ENCODE measurements around the gene GGT7.
"Not testable (repeated sequence)": the region's sequence is repeated elsewhere in the genome, so short reads cannot be mapped to it uniquely, and the experiment has no call there.

The GGT7 gene, protein sequence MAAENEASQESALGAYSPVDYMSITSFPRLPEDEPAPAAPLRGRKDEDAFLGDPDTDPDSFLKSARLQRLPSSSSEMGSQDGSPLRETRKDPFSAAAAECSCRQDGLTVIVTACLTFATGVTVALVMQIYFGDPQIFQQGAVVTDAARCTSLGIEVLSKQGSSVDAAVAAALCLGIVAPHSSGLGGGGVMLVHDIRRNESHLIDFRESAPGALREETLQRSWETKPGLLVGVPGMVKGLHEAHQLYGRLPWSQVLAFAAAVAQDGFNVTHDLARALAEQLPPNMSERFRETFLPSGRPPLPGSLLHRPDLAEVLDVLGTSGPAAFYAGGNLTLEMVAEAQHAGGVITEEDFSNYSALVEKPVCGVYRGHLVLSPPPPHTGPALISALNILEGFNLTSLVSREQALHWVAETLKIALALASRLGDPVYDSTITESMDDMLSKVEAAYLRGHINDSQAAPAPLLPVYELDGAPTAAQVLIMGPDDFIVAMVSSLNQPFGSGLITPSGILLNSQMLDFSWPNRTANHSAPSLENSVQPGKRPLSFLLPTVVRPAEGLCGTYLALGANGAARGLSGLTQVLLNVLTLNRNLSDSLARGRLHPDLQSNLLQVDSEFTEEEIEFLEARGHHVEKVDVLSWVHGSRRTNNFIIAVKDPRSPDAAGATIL

DNA sequence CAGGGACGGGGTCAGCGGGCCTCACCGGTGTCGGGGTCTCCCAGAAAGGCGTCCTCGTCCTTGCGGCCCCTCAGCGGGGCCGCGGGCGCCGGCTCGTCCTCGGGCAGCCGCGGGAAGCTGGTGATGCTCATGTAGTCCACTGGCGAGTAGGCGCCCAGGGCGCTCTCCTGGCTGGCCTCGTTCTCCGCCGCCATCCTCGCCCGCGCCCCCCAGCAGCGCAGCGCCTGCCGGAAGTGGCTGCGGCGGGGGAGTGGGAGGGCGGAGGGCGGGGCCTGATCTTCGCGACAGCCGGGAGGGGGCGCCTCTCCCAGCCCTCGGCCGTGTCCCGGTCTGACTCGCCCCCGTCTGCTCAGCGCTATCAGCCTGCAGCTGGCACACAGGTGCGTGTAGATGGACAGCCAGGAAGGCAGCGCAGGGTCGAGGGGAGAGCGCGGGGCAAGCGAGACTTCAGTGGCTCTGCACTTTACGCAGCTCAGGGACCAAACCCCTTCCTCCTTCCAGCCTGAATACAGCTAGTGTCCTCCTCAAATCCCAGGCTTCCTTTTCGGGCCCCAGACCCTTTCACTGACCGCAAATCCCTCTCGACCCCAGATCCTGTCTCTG is at the start of gene GGT7:
Gene GGT7, minus strand, starts transcription at position 235 of the 603 bp plus-strand sequence. Its CDS starts 41 bp downstream, at position 194.
- H3K27me3 Mint-ChIP-seq, result no peaks in the 10 kb centered on the region
- H3K9me3 Mint-ChIP-seq, result no peaks in the 10 kb centered on the region
- peak within 1 kb of the TSS; percentile 54 for H3K27ac Mint-ChIP-seq
- H3K4me1 Mint-ChIP-seq, result peaks cover 41% of the 10 kb centered on the region
- peak; percentile 76 to 86 for DNase-seq (ENCODE audit: low spot score in 2 of 2)
- H3K4me3 Mint-ChIP-seq, result peak within 1 kb of the TSS; percentile 86
- ATAC-seq (ENCODE audit: low read depth), result peak; percentile 60
- H3K36me3 Mint-ChIP-seq, result no peaks in the 10 kb centered on the region

- H3K9me3 Mint-ChIP-seq, result peaks cover 3% of the 10 kb centered on the region
- no peak overlapping the region for H3K4me3 Mint-ChIP-seq
- no peaks in the 10 kb centered on the region for H3K27me3 Mint-ChIP-seq
- ATAC-seq (ENCODE audit: low read depth), result no peak
- H3K36me3 Mint-ChIP-seq, result peaks cover 17% of the 10 kb centered on the region
- H3K4me1 Mint-ChIP-seq, result no peaks in the 10 kb centered on the region
- no peak for DNase-seq (ENCODE audit: low spot score in 2 of 2)
- no peak overlapping the region for H3K27ac Mint-ChIP-seq
Observed at GRCh38 chr20:34921436-34921835, 48.8 kb upstream of the GGT7 start.

- peaks cover 13% of the 10 kb centered on the region for H3K36me3 Mint-ChIP-seq
- H3K4me1 Mint-ChIP-seq, result no peaks in the 10 kb centered on the region
- ATAC-seq (ENCODE audit: low read depth), result no peak
- no peak overlapping the region for H3K4me3 Mint-ChIP-seq
- no peak overlapping the region for H3K27ac Mint-ChIP-seq
- no peaks in the 10 kb centered on the region for H3K27me3 Mint-ChIP-seq
- peaks cover 3% of the 10 kb centered on the region for H3K9me3 Mint-ChIP-seq
- no peak for DNase-seq (ENCODE audit: low spot score in 2 of 2)
Observed at GRCh38 chr20:34920055-34920454, 47.4 kb upstream of the GGT7 start.

DNA sequence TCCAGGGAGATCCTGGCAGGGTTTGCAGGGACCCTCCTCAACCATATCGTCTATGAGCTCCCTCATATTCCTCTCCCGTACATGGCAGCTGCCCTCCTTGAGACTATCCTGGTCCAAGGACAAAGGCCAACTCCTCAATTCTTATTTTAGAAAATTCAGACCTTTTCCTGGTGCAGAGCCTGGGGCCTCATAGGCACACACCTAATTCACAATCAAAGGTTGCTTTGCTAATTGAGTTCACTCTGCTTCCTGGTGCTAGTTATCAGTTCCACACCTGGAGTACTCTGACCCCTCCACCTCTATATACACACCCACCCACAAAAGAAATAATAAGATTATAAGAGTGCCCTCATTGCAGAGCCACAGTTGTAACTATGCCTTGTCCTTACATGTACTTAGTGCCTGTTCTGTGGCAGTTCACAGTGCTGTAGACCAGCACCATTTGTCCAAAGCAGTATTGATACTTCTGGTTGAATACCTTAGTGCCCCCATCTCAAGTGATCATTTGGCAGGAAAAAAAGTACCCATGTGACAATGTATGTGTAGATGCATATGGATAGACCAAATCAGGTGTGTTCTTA is 44.2 kb upstream of the GGT7 start:
- H3K27me3 Mint-ChIP-seq, result no peaks in the 10 kb centered on the region
- peaks cover 3% of the 10 kb centered on the region for H3K9me3 Mint-ChIP-seq
- ATAC-seq (ENCODE audit: low read depth) (no peak), DNase-seq (ENCODE audit: low spot score in 2 of 2) (no peak)
- H3K4me1 Mint-ChIP-seq, result no peaks in the 10 kb centered on the region
- H3K4me3 Mint-ChIP-seq, result no peak overlapping the region
- peaks cover 15% of the 10 kb centered on the region for H3K36me3 Mint-ChIP-seq
- H3K27ac Mint-ChIP-seq, result no peak overlapping the region

DNA sequence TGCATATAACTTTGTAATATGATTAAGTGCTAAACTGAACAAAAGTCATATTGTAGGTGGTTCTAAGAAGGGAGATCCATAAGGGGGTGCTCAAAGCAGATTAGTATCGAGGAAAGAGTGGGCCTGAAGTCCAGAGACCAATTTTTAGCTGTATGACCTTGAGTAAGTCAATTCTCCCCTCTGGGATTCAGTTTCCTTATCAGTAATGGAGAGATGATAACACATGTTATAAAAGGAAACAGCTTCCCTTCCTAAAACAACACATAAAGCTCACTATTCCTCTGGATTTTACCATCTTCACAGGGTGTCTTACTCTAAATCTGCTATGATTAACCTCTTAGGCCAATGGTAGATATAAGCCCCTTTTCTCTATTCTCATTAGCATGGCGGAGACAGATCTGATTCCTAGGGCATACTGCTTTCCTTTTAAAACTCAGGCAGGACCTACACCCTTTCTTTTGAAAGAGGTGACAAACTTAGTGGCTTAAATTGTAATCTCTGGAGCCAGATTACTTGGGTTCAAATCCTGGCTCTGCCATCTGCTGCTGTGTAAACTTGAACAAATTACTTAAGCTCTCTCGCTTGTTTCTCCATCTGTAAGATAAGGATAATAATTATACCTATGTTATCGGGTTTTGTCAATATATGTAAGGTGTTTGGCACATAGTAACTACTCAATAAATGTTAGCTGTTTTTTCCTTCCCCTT is 43.2 kb upstream of the GGT7 start:
- no peak for DNase-seq (ENCODE audit: low spot score in 2 of 2)
- ATAC-seq (ENCODE audit: low read depth), result no peak
- Mint-ChIP-seq H3K27ac (no peak overlapping the region), H3K36me3 (peaks cover 19% of the 10 kb centered on the region), H3K4me1 (no peaks in the 10 kb centered on the region), H3K27me3 (no peaks in the 10 kb centered on the region), H3K4me3 (no peak overlapping the region), H3K9me3 (peaks cover 3% of the 10 kb centered on the region)

DNA sequence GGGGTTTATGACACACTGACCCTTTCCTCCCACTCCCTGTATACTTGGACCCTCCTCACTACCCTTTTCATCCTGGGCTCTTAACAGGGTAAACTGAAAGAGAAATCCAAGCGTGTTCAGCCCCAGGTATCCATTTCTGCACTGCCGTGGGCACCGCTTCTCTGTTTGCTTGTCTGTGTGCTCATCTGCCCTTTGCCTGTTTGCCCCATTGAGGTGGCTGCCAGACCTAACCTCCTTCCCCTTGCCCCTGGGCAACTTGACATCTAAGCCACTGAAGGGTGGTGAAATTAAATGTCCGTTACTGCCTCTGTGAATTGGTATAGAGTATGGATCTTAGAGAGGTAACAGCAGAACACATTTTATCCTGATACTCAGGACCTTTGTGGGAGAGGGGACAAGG is 42.5 kb upstream of the GGT7 start:
- peaks cover 3% of the 10 kb centered on the region for H3K9me3 Mint-ChIP-seq
- ATAC-seq (ENCODE audit: low read depth) (no peak), DNase-seq (ENCODE audit: low spot score in 2 of 2) (no peak)
- no peak overlapping the region for H3K4me3 Mint-ChIP-seq
- no peaks in the 10 kb centered on the region for H3K27me3 Mint-ChIP-seq
- H3K4me1 Mint-ChIP-seq, result no peaks in the 10 kb centered on the region
- H3K36me3 Mint-ChIP-seq, result peaks cover 14% of the 10 kb centered on the region
- no peak overlapping the region for H3K27ac Mint-ChIP-seq

- no peak for DNase-seq (ENCODE audit: low spot score in 2 of 2)
- Mint-ChIP-seq H3K4me1 (no peaks in the 10 kb centered on the region), H3K4me3 (no peak overlapping the region), H3K27me3 (no peaks in the 10 kb centered on the region), H3K9me3 (no peaks in the 10 kb centered on the region), H3K36me3 (peaks cover 6% of the 10 kb centered on the region), H3K27ac (no peak overlapping the region)
- no peak for ATAC-seq (ENCODE audit: low read depth)
Observed at GRCh38 chr20:34907616-34908469, 35.2 kb upstream of the GGT7 start.

DNA sequence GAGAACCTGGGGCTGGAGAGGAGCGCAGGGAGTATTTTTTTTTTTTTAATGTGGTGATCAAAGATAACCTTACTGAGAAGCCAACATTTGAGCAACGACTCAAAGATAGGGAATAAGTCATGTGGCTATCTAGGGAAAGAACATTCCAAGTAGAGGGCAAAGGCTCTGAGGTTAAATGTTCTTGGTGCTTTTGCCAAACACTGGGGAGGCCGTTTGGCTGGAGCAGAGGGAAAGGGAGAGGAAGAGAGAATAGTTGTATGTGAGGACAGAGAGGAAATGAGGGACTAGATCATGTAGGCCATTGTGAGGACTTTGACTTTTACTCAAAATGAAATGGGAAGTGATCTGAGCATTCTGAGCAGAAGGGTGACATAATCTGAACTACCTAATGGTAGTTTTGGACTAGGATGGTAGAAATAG is 31.6 kb upstream of the GGT7 start:
- Mint-ChIP-seq H3K4me1 (no peaks in the 10 kb centered on the region), H3K36me3 (peaks cover 2% of the 10 kb centered on the region), H3K4me3 (no peak overlapping the region), H3K27me3 (no peaks in the 10 kb centered on the region), H3K9me3 (no peaks in the 10 kb centered on the region), H3K27ac (no peak overlapping the region)
- DNase-seq (ENCODE audit: low spot score in 2 of 2) (no peak), ATAC-seq (ENCODE audit: low read depth) (no peak)

DNA sequence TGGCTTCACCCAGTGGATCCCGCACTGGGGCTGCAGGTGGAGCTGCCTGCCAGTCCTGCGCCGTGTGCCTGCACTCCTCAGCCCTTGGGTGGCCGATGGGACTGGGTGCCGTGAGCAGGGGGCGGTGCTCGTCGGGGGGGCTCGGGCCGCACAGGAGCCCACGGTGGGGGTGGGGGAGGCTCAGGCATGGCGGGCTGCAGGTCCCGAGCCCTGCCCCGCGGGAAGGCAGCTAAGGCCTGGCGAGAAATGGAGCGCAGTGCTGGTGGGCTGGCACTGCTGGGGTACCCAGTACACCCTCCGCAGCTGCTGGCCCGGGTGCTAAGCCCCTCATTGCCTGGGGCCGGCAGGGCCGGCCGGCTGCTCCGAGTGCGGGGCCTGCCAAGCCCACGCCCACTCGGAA is 26.1 kb upstream of the GGT7 start:
- H3K4me3 Mint-ChIP-seq; H3K9me3 Mint-ChIP-seq; H3K27me3 Mint-ChIP-seq; H3K36me3 Mint-ChIP-seq; DNase-seq (ENCODE audit: low spot score in 2 of 2); ATAC-seq (ENCODE audit: low read depth); H3K27ac Mint-ChIP-seq; H3K4me1 Mint-ChIP-seq: not testable (repeated sequence)

DNA sequence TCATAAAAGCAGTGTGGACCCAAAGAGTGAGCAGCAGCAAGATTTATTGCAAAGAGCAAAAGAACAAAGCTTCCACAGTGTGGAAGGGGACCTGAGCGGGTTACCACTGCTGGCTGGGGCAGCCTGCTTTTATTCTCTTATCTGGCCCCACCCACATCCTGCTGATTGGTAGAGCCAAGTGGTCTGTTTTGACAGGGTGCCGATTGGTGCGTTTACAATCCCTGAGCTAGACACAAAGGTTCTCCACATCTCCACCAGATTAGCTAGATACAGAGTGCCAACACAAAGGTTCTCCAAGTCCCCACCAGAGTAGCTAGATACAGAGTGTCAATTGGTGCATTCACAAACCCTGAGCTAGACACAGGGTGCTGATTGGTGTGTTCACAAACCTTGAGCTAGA is 25.5 kb upstream of the GGT7 start:
- not testable (repeated sequence) for ATAC-seq (ENCODE audit: low read depth); H3K36me3 Mint-ChIP-seq; H3K27ac Mint-ChIP-seq; H3K4me1 Mint-ChIP-seq; H3K27me3 Mint-ChIP-seq; H3K4me3 Mint-ChIP-seq; H3K9me3 Mint-ChIP-seq; DNase-seq (ENCODE audit: low spot score in 2 of 2)

- Mint-ChIP-seq H3K36me3 (peaks cover 2% of the 10 kb centered on the region), H3K27me3 (no peaks in the 10 kb centered on the region), H3K4me1 (peaks cover 2% of the 10 kb centered on the region), H3K9me3 (no peaks in the 10 kb centered on the region), H3K27ac (no peak overlapping the region), H3K4me3 (no peak overlapping the region)
- ATAC-seq (ENCODE audit: low read depth) (no peak), DNase-seq (ENCODE audit: low spot score in 2 of 2) (no peak)
Observed at GRCh38 chr20:34896086-34896621, 23.5 kb upstream of the GGT7 start.

- H3K4me3 Mint-ChIP-seq, result no peak overlapping the region
- DNase-seq (ENCODE audit: low spot score in 2 of 2), result no peak
- H3K4me1 Mint-ChIP-seq, result peaks cover 2% of the 10 kb centered on the region
- no peak for ATAC-seq (ENCODE audit: low read depth)
- no peaks in the 10 kb centered on the region for H3K9me3 Mint-ChIP-seq
- no peak overlapping the region for H3K27ac Mint-ChIP-seq
- H3K27me3 Mint-ChIP-seq, result no peaks in the 10 kb centered on the region
- peaks cover 1% of the 10 kb centered on the region for H3K36me3 Mint-ChIP-seq
Observed at GRCh38 chr20:34895465-34895864, 22.8 kb upstream of the GGT7 start.

- peaks cover 2% of the 10 kb centered on the region for H3K36me3 Mint-ChIP-seq
- H3K27ac Mint-ChIP-seq, result no peak overlapping the region
- DNase-seq (ENCODE audit: low spot score in 2 of 2), result no peak
- no peak overlapping the region for H3K4me3 Mint-ChIP-seq
- H3K27me3 Mint-ChIP-seq, result no peaks in the 10 kb centered on the region
- H3K4me1 Mint-ChIP-seq, result peaks cover 2% of the 10 kb centered on the region
- H3K9me3 Mint-ChIP-seq, result no peaks in the 10 kb centered on the region
- no peak for ATAC-seq (ENCODE audit: low read depth)
Observed at GRCh38 chr20:34894723-34895122, 22.1 kb upstream of the GGT7 start.
